ENCODE data around the gene SLCO3A1.
A peak's percentile ranks its signal among the peaks of the same experiment; 100 is the strongest.

The SLCO3A1 gene

GRCh38 chr15:91845720-91846119, 7.8 kb upstream of the SLCO3A1 start:
- H3K27me3 ChIP-seq, result no peaks in the 10 kb centered on the region
- no peaks in the 10 kb centered on the region for H3K36me3 ChIP-seq
- TF ChIP-seq CTCF (IDR thresholded peaks at IDR 0.05), result no peak
- no peak overlapping the region for H3K27ac ChIP-seq
- H3K4me3 ChIP-seq (ENCODE audit: low read depth in 1 of 2, low read length in 1 of 2), result no peak overlapping the region
- H3K4me1 ChIP-seq (ENCODE audit: control insufficient read depth in 1 of 2, insufficient read depth in 1 of 2, low read depth in 1 of 2, low read length in 1 of 2), result peaks cover 3 to 7% of the 10 kb centered on the region in 2 experiments
- H3K9me3 ChIP-seq, result no peaks in the 10 kb centered on the region

- peak overlapping the region; percentile 56 for H3K27ac ChIP-seq
- H3K36me3 ChIP-seq, result no peaks in the 10 kb centered on the region
- H3K4me1 ChIP-seq (ENCODE audit: control insufficient read depth in 1 of 2, insufficient read depth in 1 of 2, low read depth in 1 of 2, low read length in 1 of 2), result peaks cover 17 to 24% of the 10 kb centered on the region in 2 experiments
- no peak for TF ChIP-seq CTCF (IDR thresholded peaks at IDR 0.05)
- H3K27me3 ChIP-seq, result no peaks in the 10 kb centered on the region
- no peak overlapping the region for H3K4me3 ChIP-seq (ENCODE audit: low read depth in 1 of 2, low read length in 1 of 2)
- no peaks in the 10 kb centered on the region for H3K9me3 ChIP-seq
Observed at GRCh38 chr15:91849180-91849579, 4.3 kb upstream of the SLCO3A1 start.

GRCh38 chr15:91849749-91850161, 3.8 kb upstream of the SLCO3A1 start:
- Histone ChIP-seq H3K27me3 (no peaks in the 10 kb centered on the region), H3K9me3 (no peaks in the 10 kb centered on the region), H3K4me3 (ENCODE audit: low read depth in 1 of 2, low read length in 1 of 2) (no peak overlapping the region), H3K27ac (peak overlapping the region; percentile 56), H3K4me1 (ENCODE audit: control insufficient read depth in 1 of 2, insufficient read depth in 1 of 2, low read depth in 1 of 2, low read length in 1 of 2) (peaks cover 22 to 28% of the 10 kb centered on the region in 2 experiments), H3K36me3 (no peaks in the 10 kb centered on the region)
- peak; percentile 47 for TF ChIP-seq CTCF (IDR thresholded peaks at IDR 0.05)

GRCh38 chr15:91852741-91853510, 582 bp upstream of the SLCO3A1 start:
- Histone ChIP-seq H3K27me3 (no peaks in the 10 kb centered on the region), H3K27ac (peak overlapping the region; percentile 98), H3K36me3 (no peaks in the 10 kb centered on the region), H3K4me1 (ENCODE audit: control insufficient read depth in 1 of 2, insufficient read depth in 1 of 2, low read depth in 1 of 2, low read length in 1 of 2) (peaks cover 54 to 60% of the 10 kb centered on the region in 2 experiments), H3K4me3 (ENCODE audit: low read depth in 1 of 2, low read length in 1 of 2) (peak overlapping the region; percentile 74 to 88), H3K9me3 (no peaks in the 10 kb centered on the region)
- peak; percentile 94 for TF ChIP-seq CTCF (IDR thresholded peaks at IDR 0.05)

GRCh38 chr15:91853948-91854638, 585 bp downstream of the SLCO3A1 start:
- H3K4me1 ChIP-seq (ENCODE audit: control insufficient read depth in 1 of 2, insufficient read depth in 1 of 2, low read depth in 1 of 2, low read length in 1 of 2), result peaks cover 63 to 71% of the 10 kb centered on the region in 2 experiments
- H3K27me3 ChIP-seq, result no peaks in the 10 kb centered on the region
- H3K9me3 ChIP-seq, result no peaks in the 10 kb centered on the region
- peak overlapping the region; percentile 98 for H3K27ac ChIP-seq
- H3K4me3 ChIP-seq (ENCODE audit: low read depth in 1 of 2, low read length in 1 of 2), result peak overlapping the region; percentile 74 to 88
- no peak for TF ChIP-seq CTCF (IDR thresholded peaks at IDR 0.05)
- peaks cover 8% of the 10 kb centered on the region for H3K36me3 ChIP-seq
